ENCODE results near the gene TRPV4. TPM values are rescaled to one million over a fixed set of nuclear protein-coding genes. Genes with fewer than 3 reads are reported as not detected.

Gene TRPV4
- polyA plus RNA-seq, 1 of the 3 experiments (the other 2 are of a cell fraction): 5.2 TPM

DNA sequence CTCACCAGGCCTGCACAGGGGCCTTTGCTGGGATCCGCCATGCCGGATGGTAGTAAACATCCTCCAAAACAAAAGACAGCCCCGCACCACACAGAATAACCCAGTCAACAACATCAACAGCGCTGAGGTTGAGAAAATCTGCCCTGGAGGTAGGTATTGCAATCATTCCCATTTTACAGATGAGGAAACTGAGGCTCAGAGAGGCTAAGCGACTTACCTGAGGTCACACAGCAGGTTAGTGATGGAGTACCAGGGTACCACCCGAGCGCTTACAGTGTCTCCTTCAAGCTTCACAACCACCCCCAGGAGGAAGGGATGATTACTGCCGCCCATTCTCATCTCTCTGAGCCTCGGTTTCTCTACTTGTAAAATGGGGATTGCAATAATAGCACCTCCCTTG, 14.9 kb downstream of the TRPV4 start:
- DNase-seq: no peak
- Histone ChIP-seq H3K9ac (no peak overlapping the region), H3K9me2 (no peaks in the 10 kb centered on the region), H3K27me3 (ENCODE audit: insufficient read depth) (no peaks in the 10 kb centered on the region), H3F3A (replicated peaks; ENCODE audit: insufficient read depth) (no peaks in the 10 kb centered on the region), H3K4me2 (no peak overlapping the region), H4K20me1 (ENCODE audit: insufficient read depth) (no peaks in the 10 kb centered on the region), H2AFZ (ENCODE audit: low read depth) (no peak overlapping the region), H3K4me3 (ENCODE audit: low read depth in 2 of 2, low read length in 1 of 2) (no peak overlapping the region), H3K27ac (ENCODE audit: low read depth in 2 of 2, low read length in 1 of 2) (no peak overlapping the region), H3K79me2 (ENCODE audit: insufficient read depth) (no peaks in the 10 kb centered on the region), H3K9me3 (no peaks in the 10 kb centered on the region), H3K36me3 (replicated peaks in 1 of 2; ENCODE audit: control insufficient read depth in 1 of 2, insufficient read depth in 2 of 2, low read length in 1 of 2) (peaks cover 0 to 8% of the 10 kb centered on the region in 2 experiments), H3K4me1 (ENCODE audit: control insufficient read depth in 1 of 2, insufficient read depth in 2 of 2, low read depth in 1 of 2, low read length in 1 of 2) (peaks cover 0 to 2% of the 10 kb centered on the region in 2 experiments; a peak in 1 of 4 replicates)
- CTCF ChIA-PET: interaction anchor here (0.9 to 4.5 kb wide), 2 partner anchors 13 to 299 kb away, joined by 3 to 23 read pairs; no protein-coding TSS in a partner anchor
- TF ChIP-seq, protein P1, sequence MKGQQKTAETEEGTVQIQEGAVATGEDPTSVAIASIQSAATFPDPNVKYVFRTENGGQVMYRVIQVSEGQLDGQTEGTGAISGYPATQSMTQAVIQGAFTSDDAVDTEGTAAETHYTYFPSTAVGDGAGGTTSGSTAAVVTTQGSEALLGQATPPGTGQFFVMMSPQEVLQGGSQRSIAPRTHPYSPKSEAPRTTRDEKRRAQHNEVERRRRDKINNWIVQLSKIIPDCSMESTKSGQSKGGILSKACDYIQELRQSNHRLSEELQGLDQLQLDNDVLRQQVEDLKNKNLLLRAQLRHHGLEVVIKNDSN (IDR thresholded peaks at IDR 0.05; ENCODE audit: borderline replicate concordance, low read depth): no peak
- TF ChIP-seq FOXM1 (IDR thresholded peaks at IDR 0.05; ENCODE audit: low read depth): no peak
- TF ChIP-seq MEF2A (IDR thresholded peaks at IDR 0.05; ENCODE audit: borderline replicate concordance, low read depth): no peak
- TF ChIP-seq RFX5 (IDR thresholded peaks at IDR 0.05; ENCODE audit: low read length): no peak
- TF ChIP-seq, protein P2, sequence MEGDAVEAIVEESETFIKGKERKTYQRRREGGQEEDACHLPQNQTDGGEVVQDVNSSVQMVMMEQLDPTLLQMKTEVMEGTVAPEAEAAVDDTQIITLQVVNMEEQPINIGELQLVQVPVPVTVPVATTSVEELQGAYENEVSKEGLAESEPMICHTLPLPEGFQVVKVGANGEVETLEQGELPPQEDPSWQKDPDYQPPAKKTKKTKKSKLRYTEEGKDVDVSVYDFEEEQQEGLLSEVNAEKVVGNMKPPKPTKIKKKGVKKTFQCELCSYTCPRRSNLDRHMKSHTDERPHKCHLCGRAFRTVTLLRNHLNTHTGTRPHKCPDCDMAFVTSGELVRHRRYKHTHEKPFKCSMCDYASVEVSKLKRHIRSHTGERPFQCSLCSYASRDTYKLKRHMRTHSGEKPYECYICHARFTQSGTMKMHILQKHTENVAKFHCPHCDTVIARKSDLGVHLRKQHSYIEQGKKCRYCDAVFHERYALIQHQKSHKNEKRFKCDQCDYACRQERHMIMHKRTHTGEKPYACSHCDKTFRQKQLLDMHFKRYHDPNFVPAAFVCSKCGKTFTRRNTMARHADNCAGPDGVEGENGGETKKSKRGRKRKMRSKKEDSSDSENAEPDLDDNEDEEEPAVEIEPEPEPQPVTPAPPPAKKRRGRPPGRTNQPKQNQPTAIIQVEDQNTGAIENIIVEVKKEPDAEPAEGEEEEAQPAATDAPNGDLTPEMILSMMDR (IDR thresholded peaks at IDR 0.05): no peak
- TF ChIP-seq, protein P3, sequence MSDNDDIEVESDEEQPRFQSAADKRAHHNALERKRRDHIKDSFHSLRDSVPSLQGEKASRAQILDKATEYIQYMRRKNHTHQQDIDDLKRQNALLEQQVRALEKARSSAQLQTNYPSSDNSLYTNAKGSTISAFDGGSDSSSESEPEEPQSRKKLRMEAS (IDR thresholded peaks at IDR 0.05; ENCODE audit: low read depth): no peak
- TF ChIP-seq JUND (IDR thresholded peaks at IDR 0.05): no peak
- TF ChIP-seq, protein P4, sequence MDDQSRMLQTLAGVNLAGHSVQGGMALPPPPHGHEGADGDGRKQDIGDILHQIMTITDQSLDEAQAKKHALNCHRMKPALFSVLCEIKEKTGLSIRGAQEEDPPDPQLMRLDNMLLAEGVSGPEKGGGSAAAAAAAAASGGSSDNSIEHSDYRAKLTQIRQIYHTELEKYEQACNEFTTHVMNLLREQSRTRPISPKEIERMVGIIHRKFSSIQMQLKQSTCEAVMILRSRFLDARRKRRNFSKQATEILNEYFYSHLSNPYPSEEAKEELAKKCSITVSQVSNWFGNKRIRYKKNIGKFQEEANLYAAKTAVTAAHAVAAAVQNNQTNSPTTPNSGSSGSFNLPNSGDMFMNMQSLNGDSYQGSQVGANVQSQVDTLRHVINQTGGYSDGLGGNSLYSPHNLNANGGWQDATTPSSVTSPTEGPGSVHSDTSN (IDR thresholded peaks at IDR 0.05): no peak
- TF ChIP-seq SMC3 (IDR thresholded peaks at IDR 0.05; ENCODE audit: low read depth, low read length): no peak
- TF ChIP-seq POLR2AphosphoS5 (IDR thresholded peaks at IDR 0.05; ENCODE audit: low read depth, low read length): no peak
- TF ChIP-seq, protein P5, sequence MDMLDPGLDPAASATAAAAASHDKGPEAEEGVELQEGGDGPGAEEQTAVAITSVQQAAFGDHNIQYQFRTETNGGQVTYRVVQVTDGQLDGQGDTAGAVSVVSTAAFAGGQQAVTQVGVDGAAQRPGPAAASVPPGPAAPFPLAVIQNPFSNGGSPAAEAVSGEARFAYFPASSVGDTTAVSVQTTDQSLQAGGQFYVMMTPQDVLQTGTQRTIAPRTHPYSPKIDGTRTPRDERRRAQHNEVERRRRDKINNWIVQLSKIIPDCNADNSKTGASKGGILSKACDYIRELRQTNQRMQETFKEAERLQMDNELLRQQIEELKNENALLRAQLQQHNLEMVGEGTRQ (IDR thresholded peaks at IDR 0.05; ENCODE audit: borderline replicate concordance, low read depth, low read length): no peak
- TF ChIP-seq FOXJ3 (CRISPR knock-in tag; IDR thresholded peaks at IDR 0.05): no peak
- WGBS (ENCODE audit: low lambda C conversion rate): 92% methylated on average over 8 of the region's 9 CpGs
- POLR2A ChIA-PET: no interaction called here
